HUES48 (cell line): ENCODE results near the gene ASPHD1.
"Not testable (repeated sequence)": the region's sequence is repeated elsewhere in the genome, so short reads cannot be mapped to it uniquely, and the experiment has no call there.

Experiments
- H3K27ac ChIP-seq: one replicate; pipeline ENCODE4 v1.7.0; 2013; ENCODE audit warnings: low read depth, low read length, inconsistent platforms
- H3K27me3 ChIP-seq: 2 replicates; pipeline ENCODE4 v1.6.1; 2013; ENCODE audit warnings: mild to moderate bottlenecking, low read length; ENCODE audit not compliant: control insufficient read depth, insufficient read depth
- H3K36me3 ChIP-seq: 2 replicates; pipeline ENCODE4 v1.6.1; 2013; ENCODE audit warnings: low read length; ENCODE audit not compliant: control insufficient read depth, insufficient read depth
- H3K4me1 ChIP-seq: 2 replicates; pipeline ENCODE4 v1.6.1; 2013; ENCODE audit warnings: mild to moderate bottlenecking, low read length; ENCODE audit not compliant: control insufficient read depth, insufficient read depth
- H3K4me3 ChIP-seq: 2 replicates; pipeline ENCODE4 v1.5.1; 2013; ENCODE audit warnings: mild to moderate bottlenecking, low read depth, low read length
- H3K9ac ChIP-seq: 2 replicates; pipeline ENCODE4 v1.6.1; 2013; ENCODE audit warnings: mild to moderate bottlenecking, low read depth, low read length, moderate library complexity
- H3K9me3 ChIP-seq: 2 replicates; pipeline ENCODE4 v1.6.1; 2013; ENCODE audit warnings: low read length; ENCODE audit not compliant: control insufficient read depth, insufficient read depth

The ASPHD1 gene

GRCh38 chr16:29908719-29909220 lies 8.5 kb downstream of the ASPHD1 start:
- Histone ChIP-seq H3K27ac (no peak overlapping the region), H3K4me3 (no peak overlapping the region), H3K27me3 (no peaks in the 10 kb centered on the region), H3K4me1 (no peaks in the 10 kb centered on the region), H3K9ac (no peak overlapping the region), H3K9me3 (no peaks in the 10 kb centered on the region), H3K36me3 (peaks cover 16% of the 10 kb centered on the region)

DNA sequence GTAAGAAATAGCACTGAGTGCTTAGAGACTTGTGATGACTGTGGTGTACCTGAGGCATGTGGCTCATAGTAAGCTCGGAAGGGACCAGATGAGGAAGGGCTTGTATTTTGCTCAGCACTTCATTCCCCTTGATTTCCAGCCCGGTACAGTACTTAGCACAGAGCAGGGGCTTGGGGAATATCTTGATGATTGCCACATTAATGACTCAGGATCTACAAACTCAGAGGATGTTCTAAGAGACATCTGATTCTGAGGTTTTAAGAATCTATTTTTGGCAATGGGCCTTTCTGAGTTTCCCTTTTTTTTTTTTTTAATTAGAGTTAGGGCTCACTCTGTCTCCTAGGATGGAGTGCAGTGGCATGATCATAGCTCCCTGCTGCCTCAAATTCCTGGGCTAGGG lies 9.1 kb downstream of the ASPHD1 start:
- H3K9ac ChIP-seq, result no peak overlapping the region
- no peak overlapping the region for H3K4me3 ChIP-seq
- peaks cover 15% of the 10 kb centered on the region for H3K36me3 ChIP-seq
- H3K4me1 ChIP-seq, result no peaks in the 10 kb centered on the region
- no peak overlapping the region for H3K27ac ChIP-seq
- no peaks in the 10 kb centered on the region for H3K9me3 ChIP-seq
- H3K27me3 ChIP-seq, result no peaks in the 10 kb centered on the region

- not testable (repeated sequence) for H3K27me3 ChIP-seq, H3K27ac ChIP-seq, H3K4me3 ChIP-seq, H3K9me3 ChIP-seq, H3K9ac ChIP-seq, H3K4me1 ChIP-seq
- H3K36me3 ChIP-seq, result peaks cover 12% of the 10 kb centered on the region
These were observed 9.6 kb downstream of the ASPHD1 start for GRCh38 chr16:29909851-29910250.

DNA sequence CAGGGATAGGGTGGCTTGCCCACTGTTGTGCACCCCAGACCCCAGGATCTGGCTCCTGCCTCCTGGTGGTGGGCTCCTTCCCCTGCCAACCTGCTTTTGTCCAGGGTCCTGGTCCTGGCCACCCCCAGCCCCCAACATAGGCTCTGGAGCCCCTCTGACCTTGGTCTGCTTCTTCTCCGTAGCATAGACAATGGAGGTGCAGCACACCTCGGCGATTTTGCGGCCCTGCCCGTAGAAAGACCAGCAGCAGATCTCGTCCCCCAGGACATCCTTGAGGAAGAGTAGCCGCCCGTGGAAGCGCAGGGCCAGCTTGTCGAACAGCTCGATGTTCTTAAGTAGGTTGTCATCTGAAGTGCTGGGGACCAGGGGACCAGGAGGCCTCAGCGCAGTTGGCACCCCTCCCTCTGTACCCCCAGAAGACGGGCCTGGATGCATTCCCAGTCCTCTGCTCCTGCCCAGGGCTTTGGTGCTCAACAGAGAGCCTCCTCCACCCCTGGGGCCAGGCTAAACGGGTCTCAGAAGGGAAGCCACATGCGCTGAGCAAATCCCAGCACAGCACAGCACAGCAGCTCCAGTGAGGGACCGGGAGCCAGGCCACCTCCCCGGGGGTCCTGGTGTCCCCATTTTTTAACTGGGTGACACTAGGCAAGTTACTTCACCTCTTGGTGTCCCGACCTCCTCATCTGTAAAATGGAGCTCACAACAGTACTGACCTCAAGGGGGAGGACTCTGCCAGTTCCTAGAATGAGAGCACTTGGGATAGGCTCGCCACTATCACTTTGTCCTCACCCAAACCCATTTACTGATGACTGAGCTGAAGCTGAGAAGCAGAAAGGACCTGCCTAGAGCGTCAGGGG lies 10.8 kb downstream of the ASPHD1 start:
- H3K4me3 ChIP-seq, result no peak overlapping the region
- no peak overlapping the region for H3K27ac ChIP-seq
- no peaks in the 10 kb centered on the region for H3K9me3 ChIP-seq
- no peak overlapping the region for H3K9ac ChIP-seq
- peaks cover 9% of the 10 kb centered on the region for H3K36me3 ChIP-seq
- H3K27me3 ChIP-seq, result no peaks in the 10 kb centered on the region
- no peaks in the 10 kb centered on the region for H3K4me1 ChIP-seq

DNA sequence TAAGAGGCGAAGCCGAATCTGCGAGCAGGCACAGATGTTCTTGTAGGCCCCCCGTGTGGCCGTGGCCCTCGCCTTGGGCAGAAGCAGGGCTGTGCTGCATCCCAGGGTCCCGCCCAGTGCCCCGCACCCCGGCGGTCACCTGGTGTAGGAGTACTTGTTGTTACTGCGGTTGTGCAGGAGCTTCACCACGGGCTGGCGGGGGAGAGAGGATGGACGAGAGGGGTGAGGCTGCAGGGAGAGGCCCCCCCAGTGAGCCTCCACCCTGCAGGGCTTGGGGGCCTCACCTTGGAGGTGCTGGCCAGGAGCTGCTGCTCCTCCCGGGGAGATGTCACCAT lies 11.4 kb downstream of the ASPHD1 start:
- no peaks in the 10 kb centered on the region for H3K4me1 ChIP-seq
- no peaks in the 10 kb centered on the region for H3K9me3 ChIP-seq
- H3K4me3 ChIP-seq, result no peak overlapping the region
- H3K27ac ChIP-seq, result no peak overlapping the region
- H3K36me3 ChIP-seq, result peaks cover 4% of the 10 kb centered on the region
- no peak overlapping the region for H3K9ac ChIP-seq
- H3K27me3 ChIP-seq, result no peaks in the 10 kb centered on the region

DNA sequence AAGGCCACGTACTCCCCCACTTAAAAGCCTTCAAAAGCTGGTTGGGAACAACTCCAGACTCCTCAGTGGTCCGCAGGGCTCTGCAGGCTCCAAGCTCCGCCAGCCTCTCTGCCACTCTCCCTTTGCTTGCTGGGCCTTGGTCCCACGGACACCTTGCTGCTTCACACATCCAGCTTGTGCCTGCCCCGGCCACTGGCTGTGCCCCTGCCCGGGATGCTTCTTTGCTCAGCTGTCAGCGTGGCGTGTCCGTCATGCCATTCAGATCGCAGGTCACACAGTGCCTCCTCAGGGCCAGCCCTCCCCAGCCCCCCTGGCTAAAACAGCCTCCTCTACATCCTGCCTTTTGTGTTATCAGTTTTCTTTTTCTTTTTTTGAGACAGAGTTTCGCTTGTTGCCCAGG lies 11.8 kb downstream of the ASPHD1 start:
- Histone ChIP-seq H3K27me3 (no peaks in the 10 kb centered on the region), H3K9me3 (no peaks in the 10 kb centered on the region), H3K9ac (no peak overlapping the region), H3K4me1 (no peaks in the 10 kb centered on the region), H3K4me3 (no peak overlapping the region), H3K36me3 (peaks cover 4% of the 10 kb centered on the region; the same call in 1 of the 2 replicates), H3K27ac (no peak overlapping the region)

GRCh38 chr16:29913514-29913913 lies 13.2 kb downstream of the ASPHD1 start:
- H3K36me3 ChIP-seq, result peaks cover 8% of the 10 kb centered on the region; the same call in 1 of the 2 replicates
- H3K27ac ChIP-seq, result no peak overlapping the region
- H3K4me3 ChIP-seq, result no peak overlapping the region
- H3K27me3 ChIP-seq, result no peaks in the 10 kb centered on the region
- H3K4me1 ChIP-seq, result no peaks in the 10 kb centered on the region
- H3K9ac ChIP-seq, result no peak overlapping the region
- H3K9me3 ChIP-seq, result no peaks in the 10 kb centered on the region

- Histone ChIP-seq H3K4me1 (no peaks in the 10 kb centered on the region), H3K9me3 (no peaks in the 10 kb centered on the region), H3K36me3 (peaks cover 16% of the 10 kb centered on the region), H3K9ac (no peak overlapping the region), H3K27me3 (no peaks in the 10 kb centered on the region), H3K4me3 (no peak overlapping the region), H3K27ac (no peak overlapping the region)
These were observed 15.4 kb downstream of the ASPHD1 start for GRCh38 chr16:29915590-29916247.

DNA sequence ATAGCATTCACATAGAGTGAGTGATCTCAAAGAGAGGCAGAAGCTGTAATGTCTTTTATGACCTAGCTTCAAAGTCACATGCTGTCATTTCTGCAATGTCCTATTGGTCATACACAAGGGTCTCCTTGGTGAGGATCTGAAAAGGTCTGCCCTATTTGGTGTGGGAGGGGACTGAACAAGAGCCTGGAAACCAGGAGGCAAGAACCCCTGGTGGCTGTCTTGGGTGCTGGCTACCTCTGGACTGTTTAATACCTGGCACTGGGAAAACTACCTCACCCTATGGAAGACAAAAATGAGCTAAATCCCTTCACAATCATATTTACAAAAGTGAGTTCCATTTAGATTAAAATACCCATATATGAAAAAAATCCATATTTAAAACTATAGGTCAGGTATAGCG lies 16.7 kb downstream of the ASPHD1 start:
- no peak overlapping the region for H3K27ac ChIP-seq
- H3K4me1 ChIP-seq, result no peaks in the 10 kb centered on the region
- peaks cover 26% of the 10 kb centered on the region for H3K36me3 ChIP-seq
- H3K9me3 ChIP-seq, result no peaks in the 10 kb centered on the region
- no peaks in the 10 kb centered on the region for H3K27me3 ChIP-seq
- H3K9ac ChIP-seq, result no peak overlapping the region
- H3K4me3 ChIP-seq, result no peak overlapping the region

- no peak overlapping the region for H3K4me3 ChIP-seq
- H3K9ac ChIP-seq, result no peak overlapping the region
- H3K9me3 ChIP-seq, result no peaks in the 10 kb centered on the region
- no peaks in the 10 kb centered on the region for H3K27me3 ChIP-seq
- H3K27ac ChIP-seq, result no peak overlapping the region
- peaks cover 3% of the 10 kb centered on the region; the same call in 1 of the 2 replicates for H3K4me1 ChIP-seq
- H3K36me3 ChIP-seq, result peaks cover 38% of the 10 kb centered on the region
These were observed 20.2 kb downstream of the ASPHD1 start for GRCh38 chr16:29920288-29921033.

- Histone ChIP-seq H3K9ac (no peak overlapping the region), H3K4me1 (peaks cover 3% of the 10 kb centered on the region; the same call in 1 of the 2 replicates), H3K27me3 (no peaks in the 10 kb centered on the region), H3K9me3 (no peaks in the 10 kb centered on the region), H3K36me3 (peaks cover 38% of the 10 kb centered on the region), H3K27ac (no peak overlapping the region), H3K4me3 (no peak overlapping the region)
These were observed 20.7 kb downstream of the ASPHD1 start for GRCh38 chr16:29921034-29921385.
